Suppressor macrophage treated with lipopolysaccharide for 4 hours (primary cell): ENCODE measurements around the gene FGFR4.

ENCODE experiments used
- DNase-seq: peaks from one replicate; pipeline ENCODE4 v3.0.0-alpha.2; 2020

The FGFR4 gene

GRCh38 chr5:177103523-177104253 is 17.0 kb downstream of the FGFR4 start:
- no peak for DNase-seq

DNA sequence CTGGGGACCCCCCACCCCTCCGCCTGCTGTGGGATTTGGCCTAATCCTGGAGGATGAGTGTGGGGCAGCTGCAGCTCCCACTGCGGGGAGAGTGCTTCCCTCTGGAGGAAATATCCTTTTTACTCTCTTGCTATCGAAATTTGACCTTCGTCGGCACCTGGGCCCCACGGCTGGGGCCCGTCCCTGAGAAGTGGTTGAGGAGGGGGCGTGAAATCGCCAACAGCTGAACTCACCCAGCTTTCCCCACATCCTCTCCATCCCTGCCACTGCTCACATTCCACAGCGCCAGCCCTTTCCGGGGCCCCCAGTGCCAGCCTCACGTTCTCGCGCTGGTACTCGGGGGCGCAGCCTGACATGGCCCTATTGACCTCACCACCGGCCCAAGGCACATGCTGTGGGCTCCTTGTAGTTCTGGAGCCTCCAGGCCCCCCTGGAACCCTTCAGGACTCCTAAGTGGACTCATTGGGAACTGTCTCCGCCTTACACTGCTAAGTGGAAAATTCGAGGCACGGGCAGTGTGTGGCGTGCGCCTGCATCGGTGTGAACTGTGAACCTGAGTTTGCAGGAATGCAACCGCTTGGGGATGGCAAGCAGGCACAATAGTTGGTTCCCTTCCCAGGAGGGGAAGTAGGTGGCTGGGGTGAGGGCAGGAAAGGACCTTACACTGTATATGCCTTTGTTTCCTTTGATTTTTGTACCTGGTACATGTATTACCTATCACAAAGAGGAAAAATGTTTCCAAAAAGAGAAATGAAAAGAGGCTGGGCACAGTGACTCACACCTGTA is 19.2 kb downstream of the FGFR4 start:
- DNase-seq, result no peak

DNA sequence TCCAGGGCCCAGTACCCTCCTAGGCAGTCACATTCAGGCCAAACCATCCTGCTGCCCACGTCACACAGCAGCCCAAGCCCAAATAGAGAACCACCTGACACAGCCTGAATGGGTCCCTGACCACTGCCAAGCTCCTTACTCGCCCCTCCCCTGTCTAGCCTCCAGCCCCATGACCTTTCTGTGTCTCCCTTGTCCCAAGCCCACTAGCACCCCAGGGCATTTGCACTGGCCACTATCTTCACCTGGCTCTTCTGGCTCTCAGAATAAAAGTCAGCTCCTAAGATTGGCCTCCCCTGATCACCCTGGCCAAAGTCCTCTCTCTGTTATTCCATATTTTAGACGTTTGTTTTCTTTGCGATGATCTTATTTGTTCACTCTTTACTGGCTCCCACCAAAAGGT is 20.4 kb downstream of the FGFR4 start:
- no peak for DNase-seq

- no peak for DNase-seq
Observed at GRCh38 chr5:177109810-177110209, 23.1 kb downstream of the FGFR4 start.

GRCh38 chr5:177111720-177112394 is 25.1 kb downstream of the FGFR4 start:
- DNase-seq, result peak; percentile 43

- no peak for DNase-seq
Observed at GRCh38 chr5:177112589-177113220, 26.0 kb downstream of the FGFR4 start.

- DNase-seq, result peak; percentile 78
Observed at GRCh38 chr5:177113566-177114424, 27.1 kb downstream of the FGFR4 start.

DNA sequence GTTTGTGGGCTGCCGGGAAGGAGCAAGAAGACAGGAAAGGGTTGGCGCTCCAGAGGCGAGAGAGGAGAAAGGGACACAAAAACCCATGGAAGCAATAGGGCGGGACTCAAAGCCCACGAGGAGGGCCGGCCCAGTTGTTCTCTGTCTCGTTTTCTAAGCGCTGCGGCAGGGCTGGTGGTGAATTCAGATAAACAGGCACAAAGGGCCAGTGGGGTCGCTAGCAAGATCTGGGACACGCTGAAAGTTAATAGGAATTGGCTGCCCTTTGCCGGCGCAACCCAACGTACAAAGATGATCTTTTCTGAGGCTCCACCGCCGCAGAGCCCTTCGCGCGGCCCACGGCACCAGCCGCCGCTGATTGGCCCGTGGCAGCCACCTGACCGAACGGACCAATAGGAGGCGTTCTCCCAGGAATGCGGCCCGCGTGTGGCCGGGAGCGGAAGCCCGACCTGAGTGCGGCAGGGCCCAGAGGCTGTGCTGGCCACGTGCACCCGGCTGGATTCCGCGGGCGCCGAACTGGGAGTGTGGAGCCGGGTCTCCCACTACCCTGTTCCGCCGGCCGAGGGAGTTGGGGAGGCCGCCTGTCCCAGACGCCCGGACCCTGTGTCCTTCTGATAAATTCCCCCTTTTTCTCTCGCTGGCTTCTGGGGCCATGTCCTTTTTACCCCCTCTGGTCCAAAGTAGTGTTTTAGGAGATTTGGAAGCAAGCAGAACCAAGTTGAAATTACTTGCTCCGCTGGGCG is 30.1 kb downstream of the FGFR4 start:
- peak; percentile 80 for DNase-seq

DNA sequence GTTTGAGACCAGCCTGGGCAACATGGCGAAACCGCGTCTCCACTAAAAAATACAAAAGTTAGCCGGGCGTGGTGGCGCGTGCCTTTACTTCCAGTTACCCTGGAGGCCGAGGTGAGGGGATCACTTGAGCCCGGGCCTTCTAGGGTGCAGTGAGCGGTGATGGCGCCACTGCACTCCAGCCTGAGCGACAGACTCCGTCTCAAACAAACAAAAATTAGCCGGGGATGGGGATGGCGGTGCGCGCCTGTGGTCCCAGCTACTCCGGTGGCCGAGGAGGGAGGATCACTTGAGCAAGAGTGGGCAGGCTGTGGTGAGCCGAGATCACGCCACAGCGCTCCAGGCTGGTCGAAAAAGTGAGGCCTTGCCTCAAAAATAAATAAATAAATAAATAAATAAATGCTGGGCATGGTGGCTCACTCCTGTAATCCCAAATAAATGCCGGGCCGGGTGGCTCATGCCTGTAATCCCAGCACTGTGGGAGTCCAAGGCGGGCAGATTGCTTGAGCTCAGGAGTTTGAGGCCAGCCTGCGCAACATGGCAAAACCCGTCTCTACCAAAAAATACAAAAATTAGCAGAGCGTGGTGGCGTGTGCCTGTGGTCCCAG is 30.8 kb downstream of the FGFR4 start:
- DNase-seq, result no peak

DNA sequence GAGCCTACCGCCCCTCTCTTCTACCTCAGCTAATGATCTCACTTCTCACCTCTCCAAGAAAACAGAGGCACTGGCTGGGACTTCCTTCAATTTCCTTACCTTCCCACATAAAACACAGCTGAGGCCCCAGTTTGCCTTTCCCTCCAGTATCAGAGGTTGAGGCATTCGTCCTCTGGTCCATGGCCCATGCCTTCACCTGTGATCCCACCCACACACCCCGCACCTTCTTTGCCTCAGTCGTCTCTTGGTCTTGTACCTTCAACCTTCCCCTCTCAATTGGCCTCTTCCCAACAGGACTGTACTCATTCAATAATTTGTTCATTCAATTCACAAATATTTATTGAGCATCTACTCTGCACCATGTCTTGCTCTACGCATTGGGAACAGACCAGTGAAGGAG is 35.9 kb downstream of the FGFR4 start:
- DNase-seq, result no peak

GRCh38 chr5:177123789-177124485 is 37.2 kb downstream of the FGFR4 start:
- DNase-seq, result no peak

DNA sequence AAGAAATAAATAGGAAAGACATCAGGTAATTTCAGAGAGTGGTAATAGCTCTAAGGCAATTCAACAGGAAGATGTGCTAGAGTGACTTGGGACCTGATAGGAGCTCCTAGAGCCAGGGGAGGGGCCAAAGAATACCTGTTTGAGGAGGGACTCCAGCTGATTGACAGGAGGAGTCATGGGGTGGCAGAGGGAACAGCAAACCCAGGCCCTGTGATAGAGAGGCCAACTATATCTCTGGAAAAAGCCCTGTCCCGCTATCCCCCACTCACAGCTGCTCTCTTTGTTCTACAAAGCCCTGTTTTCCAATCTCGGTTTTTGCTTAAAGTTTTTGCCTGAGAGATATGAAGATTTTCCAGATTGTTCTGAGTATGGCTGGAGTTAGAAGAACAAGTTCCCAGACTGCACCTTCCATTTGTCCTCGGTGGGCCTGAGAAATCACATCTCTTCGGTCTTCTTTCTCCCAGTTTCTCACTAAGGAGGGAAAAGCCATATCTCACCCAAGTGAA is 37.8 kb downstream of the FGFR4 start:
- no peak for DNase-seq

GRCh38 chr5:177126771-177127170 is 40.1 kb downstream of the FGFR4 start:
- DNase-seq, result no peak

GRCh38 chr5:177128551-177128981 is 41.9 kb downstream of the FGFR4 start:
- DNase-seq, result peak; percentile 52

DNA sequence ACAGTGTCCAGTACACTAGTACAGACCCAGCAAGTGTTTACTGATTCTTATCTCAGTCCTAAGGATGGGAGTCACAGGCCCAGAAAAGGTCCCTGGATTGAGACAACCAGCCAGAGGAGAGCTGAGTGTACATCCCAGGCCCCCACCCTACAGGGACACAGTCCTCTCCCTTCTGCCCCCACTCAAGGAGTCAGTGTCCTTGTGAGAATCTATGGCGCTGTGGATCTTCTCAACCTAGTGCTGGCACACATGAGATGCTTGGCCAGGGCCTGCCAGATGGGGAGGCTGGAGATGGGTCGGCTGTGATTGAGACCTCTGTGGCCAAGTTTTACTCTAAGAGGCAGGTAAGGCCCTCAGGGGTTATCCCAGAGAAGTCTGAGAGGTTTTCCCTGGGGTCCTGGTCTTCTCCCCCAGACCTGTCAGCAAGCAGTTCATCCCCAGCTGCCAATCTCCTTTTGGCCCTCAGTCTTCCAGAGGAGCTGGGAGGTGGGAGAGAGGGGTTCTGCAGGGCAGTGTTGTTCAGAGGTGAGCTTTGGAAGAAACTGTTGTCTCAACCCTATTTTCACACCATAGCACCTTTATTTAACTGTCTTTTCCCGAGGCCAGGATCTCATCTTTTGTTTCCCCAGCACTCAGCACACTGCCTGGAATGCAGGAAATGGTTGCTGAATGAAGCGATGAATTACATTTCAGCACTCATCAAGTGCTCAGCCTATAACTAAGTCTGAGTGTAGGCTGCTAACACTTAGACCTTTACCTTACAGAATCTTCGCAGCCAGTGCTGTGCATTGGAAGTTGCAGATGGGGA is 43.7 kb downstream of the FGFR4 start:
- no peak for DNase-seq

DNA sequence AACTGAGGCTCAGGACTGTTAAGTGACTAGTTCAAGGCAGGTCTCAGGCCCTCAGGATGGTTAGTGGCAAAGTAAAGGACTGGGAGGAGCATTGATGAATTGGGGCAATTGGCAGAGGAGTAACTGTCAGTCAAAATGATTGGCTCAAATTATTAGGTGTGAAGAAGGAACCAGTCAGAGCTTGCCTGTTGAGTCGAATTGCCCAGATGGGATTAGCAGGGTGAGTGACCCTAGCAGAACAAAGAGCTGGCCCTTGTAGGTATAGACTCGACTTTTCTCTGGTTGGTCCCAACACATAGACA is 44.3 kb downstream of the FGFR4 start:
- DNase-seq, result no peak

DNA sequence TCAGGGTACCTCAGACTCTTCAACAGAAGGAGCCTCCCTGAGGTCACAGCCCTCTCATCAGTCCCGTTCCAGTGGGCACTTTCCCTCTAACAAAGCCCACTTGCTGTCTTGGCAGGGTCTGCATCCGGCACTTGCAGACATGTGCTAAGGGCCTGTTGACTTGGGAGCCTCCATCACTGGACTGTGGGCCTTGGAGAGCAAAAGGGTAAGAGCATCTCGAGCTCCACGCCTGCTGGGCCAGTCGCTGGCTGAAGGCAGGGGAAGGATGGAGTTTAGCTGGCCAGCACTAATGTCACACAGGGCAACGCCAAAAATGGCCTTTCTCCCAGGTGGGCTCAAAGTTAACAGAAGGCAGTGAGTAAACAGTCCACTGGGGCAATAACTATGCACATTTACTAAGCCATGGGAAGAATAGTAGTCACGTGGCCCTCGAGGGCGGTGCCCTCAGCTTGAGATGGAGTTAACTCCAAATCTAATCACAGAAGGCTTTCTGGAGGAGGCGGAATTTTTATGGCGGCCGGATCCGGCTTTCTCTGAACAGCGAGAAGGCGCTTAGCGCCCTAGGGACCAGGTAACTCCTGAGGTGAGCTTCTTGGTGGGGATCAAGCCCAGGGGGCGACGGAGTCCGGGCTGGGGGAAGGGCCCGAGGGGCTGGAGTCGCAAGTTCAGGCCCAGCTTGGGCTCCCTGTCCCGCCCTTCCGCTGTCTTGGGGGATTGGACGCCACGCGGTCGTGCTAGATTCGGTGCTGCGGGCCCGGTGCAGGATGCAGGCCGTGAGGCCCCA is 44.8 kb downstream of the FGFR4 start:
- no peak for DNase-seq
